Glutamatergic neuron (in vitro differentiated cells): Measurements from ENCODE around the gene CRACDL. TPM values are rescaled to one million over a fixed set of nuclear protein-coding genes. Genes with fewer than 3 reads are reported as not detected.

Experiments used
- DNase-seq: peaks from one replicate; pipeline ENCODE4 v3.0.0; 2022
- H3K27ac Mint-ChIP-seq: one replicate; pipeline ENCODE4 v1.8.0; 2020; ENCODE audit warnings: mild to moderate bottlenecking, mixed read lengths, inconsistent platforms; ENCODE audit not compliant: unreplicated experiment
- H3K27me3 Mint-ChIP-seq: one replicate; pipeline ENCODE4 v1.8.0; 2020; ENCODE audit warnings: mild to moderate bottlenecking, moderate library complexity, mixed read lengths, inconsistent platforms; ENCODE audit not compliant: unreplicated experiment
- H3K36me3 Mint-ChIP-seq: one replicate; pipeline ENCODE4 v1.8.0; 2020; ENCODE audit warnings: mild to moderate bottlenecking, mixed read lengths, inconsistent platforms; ENCODE audit not compliant: unreplicated experiment
- H3K4me1 Mint-ChIP-seq: one replicate; pipeline ENCODE4 v1.8.0; 2020; ENCODE audit warnings: mild to moderate bottlenecking, low read depth, mixed read lengths, inconsistent platforms; ENCODE audit not compliant: unreplicated experiment
- H3K4me3 Mint-ChIP-seq: one replicate; pipeline ENCODE4 v1.8.0; 2020; ENCODE audit warnings: mild to moderate bottlenecking, mixed read lengths, inconsistent platforms; ENCODE audit not compliant: unreplicated experiment
- H3K9me3 Mint-ChIP-seq: one replicate; pipeline ENCODE4 v1.8.0; 2020; ENCODE audit warnings: mild to moderate bottlenecking, moderate library complexity, mixed read lengths, inconsistent platforms; ENCODE audit not compliant: unreplicated experiment
- total RNA-seq: library from RNA; stranded (reverse); fragmentation: NEBNext Ultra II Directional; extraction: Animal tissue kit (Norgen Biotek cat#: 25700); gene quantifications from one replicate; pipeline ENCODE4 v1.2.1, GENCODE V29; 2021; ENCODE audit not compliant: unreplicated experiment
- TF ChIP-seq, protein P1 (sequence below): fragments of 200-600 bp; sonication (generic); IDR thresholded peaks from one replicate; pipeline ENCODE4 v1.5.0; 2021; ENCODE audit not compliant: partially characterized antibody, unreplicated experiment

The CRACDL gene
- total RNA-seq, 1 donor from 2014 or later = 2.1 TPM

DNA sequence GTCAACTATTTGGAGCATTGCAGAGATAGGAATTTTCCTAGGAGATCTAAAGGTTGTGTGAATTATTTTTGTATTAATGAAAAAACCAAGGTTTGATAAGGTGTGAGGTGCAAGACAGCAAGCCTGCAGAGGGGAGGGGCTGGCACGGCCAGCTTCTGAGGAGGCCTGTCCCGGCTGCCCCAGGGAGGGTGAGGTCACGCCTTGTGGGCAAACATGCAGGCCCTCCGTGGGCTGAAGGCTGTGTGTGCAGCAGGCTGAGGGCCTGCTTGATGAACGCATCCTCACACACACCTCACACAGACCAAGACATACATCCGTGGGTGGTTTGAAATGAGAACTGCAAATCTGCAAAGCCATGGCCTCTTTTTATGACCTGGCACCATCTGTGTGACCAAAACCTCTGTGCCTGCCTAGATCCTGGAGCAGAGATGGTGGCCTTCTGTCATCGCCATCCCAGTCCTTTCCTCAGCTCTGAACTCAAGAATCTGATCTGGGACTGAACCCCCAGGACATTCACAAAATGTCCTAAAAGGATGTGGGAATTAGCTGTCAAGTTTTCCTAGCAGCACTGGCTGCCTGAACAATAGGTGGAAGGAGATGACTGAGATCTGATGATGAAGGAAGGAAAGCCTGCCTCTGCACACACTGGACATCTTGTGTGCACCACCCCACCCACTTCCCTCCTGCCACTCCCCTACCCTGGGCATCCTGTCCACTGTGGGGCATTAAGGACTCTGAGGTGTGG is 102.7 kb downstream of the CRACDL start:
- TF ChIP-seq, protein P1, sequence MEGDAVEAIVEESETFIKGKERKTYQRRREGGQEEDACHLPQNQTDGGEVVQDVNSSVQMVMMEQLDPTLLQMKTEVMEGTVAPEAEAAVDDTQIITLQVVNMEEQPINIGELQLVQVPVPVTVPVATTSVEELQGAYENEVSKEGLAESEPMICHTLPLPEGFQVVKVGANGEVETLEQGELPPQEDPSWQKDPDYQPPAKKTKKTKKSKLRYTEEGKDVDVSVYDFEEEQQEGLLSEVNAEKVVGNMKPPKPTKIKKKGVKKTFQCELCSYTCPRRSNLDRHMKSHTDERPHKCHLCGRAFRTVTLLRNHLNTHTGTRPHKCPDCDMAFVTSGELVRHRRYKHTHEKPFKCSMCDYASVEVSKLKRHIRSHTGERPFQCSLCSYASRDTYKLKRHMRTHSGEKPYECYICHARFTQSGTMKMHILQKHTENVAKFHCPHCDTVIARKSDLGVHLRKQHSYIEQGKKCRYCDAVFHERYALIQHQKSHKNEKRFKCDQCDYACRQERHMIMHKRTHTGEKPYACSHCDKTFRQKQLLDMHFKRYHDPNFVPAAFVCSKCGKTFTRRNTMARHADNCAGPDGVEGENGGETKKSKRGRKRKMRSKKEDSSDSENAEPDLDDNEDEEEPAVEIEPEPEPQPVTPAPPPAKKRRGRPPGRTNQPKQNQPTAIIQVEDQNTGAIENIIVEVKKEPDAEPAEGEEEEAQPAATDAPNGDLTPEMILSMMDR = no peak
- H3K4me1 Mint-ChIP-seq = peaks cover 45% of the 10 kb centered on the region
- H3K4me3 Mint-ChIP-seq = no peak overlapping the region
- DNase-seq = no peak
- H3K27ac Mint-ChIP-seq = peak overlapping the region; percentile 22
- H3K9me3 Mint-ChIP-seq = peaks cover 13% of the 10 kb centered on the region
- H3K27me3 Mint-ChIP-seq = peaks cover 4% of the 10 kb centered on the region
- no peaks in the 10 kb centered on the region for H3K36me3 Mint-ChIP-seq

DNA sequence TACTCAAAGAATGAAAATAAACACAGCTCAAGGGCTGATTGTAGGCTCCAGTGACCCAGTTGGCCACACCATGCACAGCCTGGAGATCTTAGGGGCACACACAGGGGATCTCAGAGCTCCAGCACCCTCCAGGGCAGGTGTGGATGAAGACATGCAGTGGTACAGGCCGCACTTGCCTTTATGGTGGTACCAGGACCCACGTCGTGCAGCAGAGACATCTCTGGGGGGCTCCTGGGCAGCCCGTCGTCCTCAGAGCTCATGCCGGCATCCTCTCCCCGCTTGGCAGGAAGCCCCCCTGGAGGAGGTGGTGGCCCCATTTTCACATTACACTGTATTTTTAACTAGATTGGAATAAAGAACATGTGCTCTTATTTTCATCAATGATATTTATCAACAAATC is 103.9 kb downstream of the CRACDL start:
- Mint-ChIP-seq H3K27me3 (peaks cover 4% of the 10 kb centered on the region), H3K27ac (no peak overlapping the region), H3K4me3 (no peak overlapping the region), H3K36me3 (no peaks in the 10 kb centered on the region), H3K4me1 (peaks cover 38% of the 10 kb centered on the region), H3K9me3 (peaks cover 13% of the 10 kb centered on the region)
- no peak for DNase-seq
- TF ChIP-seq, protein P1 = no peak

DNA sequence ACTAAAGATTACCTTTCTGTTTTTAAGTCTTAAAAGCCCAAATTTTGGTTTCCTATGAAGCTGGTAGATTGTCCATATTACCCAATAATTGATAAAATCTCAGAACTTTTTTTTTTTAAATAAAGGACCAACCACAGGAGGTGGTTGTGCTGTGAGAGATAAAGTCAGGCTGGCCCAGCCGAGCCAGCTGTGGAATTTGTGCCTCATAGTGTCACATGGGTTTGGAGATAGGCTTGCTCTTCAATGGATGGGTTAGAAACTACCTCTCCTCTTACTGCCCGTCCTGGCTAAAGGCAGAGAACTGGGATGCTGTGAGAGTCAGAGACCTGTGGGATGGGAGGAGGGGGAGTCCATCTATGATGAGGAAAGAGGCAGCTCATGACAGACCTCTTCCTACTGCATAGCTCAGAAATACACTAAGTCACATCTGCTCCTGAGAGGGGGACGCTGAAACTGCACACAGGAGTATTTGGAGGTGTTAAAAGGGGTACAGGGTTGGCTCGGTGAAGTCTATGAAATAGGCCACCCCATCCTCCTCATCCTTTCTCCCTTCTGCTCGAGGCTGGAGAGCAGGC is 105.4 kb downstream of the CRACDL start:
- no peak overlapping the region for H3K4me3 Mint-ChIP-seq
- no peaks in the 10 kb centered on the region for H3K36me3 Mint-ChIP-seq
- DNase-seq = no peak

DNA sequence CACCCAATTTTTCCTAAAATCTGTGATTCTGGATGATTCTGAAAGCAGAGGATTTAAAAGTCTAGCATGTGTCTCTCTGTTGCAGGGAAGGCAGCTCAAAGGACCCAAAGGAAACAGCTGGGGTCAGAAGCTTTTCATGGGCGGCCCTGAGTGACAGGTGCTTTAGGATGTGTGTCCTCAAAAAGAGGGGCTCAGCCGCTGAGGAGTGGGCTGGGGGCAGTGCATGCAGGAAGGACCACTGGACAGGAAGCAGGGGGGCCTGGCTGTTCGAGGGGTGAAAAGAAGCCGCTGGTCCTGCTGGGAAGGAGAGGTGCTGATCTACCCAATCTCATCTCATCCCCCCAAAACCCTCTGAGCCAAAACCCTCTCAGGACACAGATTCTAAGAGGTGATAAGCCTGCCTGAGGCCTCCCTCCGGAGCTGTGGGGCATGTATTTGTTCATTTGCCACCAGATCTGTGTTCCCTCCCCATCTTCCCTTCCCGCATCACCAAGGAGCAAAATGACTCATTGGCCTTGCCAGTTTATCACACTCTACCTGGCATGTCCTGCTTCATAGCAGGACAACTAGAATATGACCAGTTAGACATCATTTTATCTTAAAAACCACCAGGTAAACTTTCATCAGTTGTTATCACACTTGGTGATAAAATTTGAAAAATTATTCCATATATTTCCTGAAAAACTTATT is 106.3 kb downstream of the CRACDL start:
- Mint-ChIP-seq H3K9me3 (peaks cover 5% of the 10 kb centered on the region), H3K27ac (no peak overlapping the region), H3K27me3 (peaks cover 3% of the 10 kb centered on the region), H3K4me1 (peaks cover 18% of the 10 kb centered on the region), H3K36me3 (no peaks in the 10 kb centered on the region), H3K4me3 (no peak overlapping the region)
- DNase-seq = no peak
- TF ChIP-seq, protein P1 = no peak

More for the DNA sequence above, 105.4 kb downstream of the CRACDL start:
- TF ChIP-seq, protein P1 = no peak
- no peak overlapping the region for H3K27ac Mint-ChIP-seq
- peaks cover 3% of the 10 kb centered on the region for H3K27me3 Mint-ChIP-seq
- peaks cover 26% of the 10 kb centered on the region for H3K4me1 Mint-ChIP-seq
- peaks cover 8% of the 10 kb centered on the region for H3K9me3 Mint-ChIP-seq

DNA sequence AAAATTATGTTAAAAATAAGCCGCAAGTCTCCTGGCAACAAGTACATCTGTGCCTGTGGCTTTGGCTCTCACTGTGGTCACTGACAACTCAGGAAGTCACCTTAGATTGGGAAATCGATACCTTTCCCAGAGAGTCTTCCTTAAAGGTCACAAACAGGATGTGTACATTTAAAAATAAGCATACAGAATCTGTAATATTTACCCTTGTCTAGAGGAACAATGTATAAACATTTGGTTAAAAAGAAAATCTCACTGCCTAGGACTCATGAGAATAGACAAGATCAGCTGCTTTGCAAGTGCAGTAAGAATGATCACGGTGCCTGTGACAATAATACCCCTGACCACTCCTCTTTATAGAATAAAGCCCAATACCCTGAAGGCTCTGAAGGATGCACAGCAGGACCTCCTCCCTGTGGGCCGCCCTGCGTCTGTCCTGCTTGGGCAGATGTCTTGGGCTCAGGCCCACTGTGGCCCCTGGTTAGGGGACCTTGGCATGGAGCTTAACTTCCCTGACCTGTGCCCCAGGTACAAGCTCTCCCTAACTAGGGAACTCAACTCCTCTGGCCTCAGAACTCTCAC is 107.1 kb downstream of the CRACDL start:
- Mint-ChIP-seq H3K27ac (no peak overlapping the region), H3K9me3 (peaks cover 5% of the 10 kb centered on the region), H3K4me1 (peaks cover 15% of the 10 kb centered on the region), H3K4me3 (no peak overlapping the region), H3K27me3 (peaks cover 5% of the 10 kb centered on the region), H3K36me3 (no peaks in the 10 kb centered on the region)
- no peak for DNase-seq
- TF ChIP-seq, protein P1 = no peak
